ENCODE measurements around the gene CCDC6.

- no peak for TF ChIP-seq EZH2 (IDR thresholded peaks at IDR 0.05; ENCODE audit: insufficient read depth, poor library complexity, severe bottlenecking)
- TF ChIP-seq EZH2phosphoT487 (IDR thresholded peaks at IDR 0.05; ENCODE audit: insufficient read depth, low read depth), result no peak
Observed at GRCh38 chr10:59854571-59854970, 51.8 kb downstream of the CCDC6 start.

Data from GM23248 (cell line).